A549 (cell line): ENCODE data around the gene MUC5AC.

Experiments
- CTCF ChIP-seq: fragments of >200 bp; sonication (Bioruptor Twin); formaldehyde crosslinking; IDR thresholded peaks from 3 replicates; pipeline ENCODE4 v1.5.1; 2016
- E2F6 ChIP-seq: IDR thresholded peaks from 2 replicates; pipeline ENCODE4 v1.6.1; 2012; ENCODE audit warnings: low read depth, borderline replicate concordance
- POLR2A ChIP-seq: IDR thresholded peaks from 2 replicates; pipeline ENCODE4 v1.6.1; 2012; ENCODE audit warnings: mild to moderate bottlenecking, low read length
- REST ChIP-seq: fragments of 200-600 bp; sonication (generic); IDR thresholded peaks from 2 replicates; pipeline ENCODE4 v1.6.1; 2016; ENCODE audit warnings: antibody characterized with exemption, mild to moderate bottlenecking, moderate library complexity

- TF ChIP-seq POLR2A: no peak
- no peak for TF ChIP-seq CTCF
- no peak for TF ChIP-seq REST
- no peak for TF ChIP-seq E2F6
Observed at GRCh38 chr11:1146365-1146764, 11.4 kb upstream of the MUC5AC start.
